ENCODE results near the gene BCAS4.
A peak's percentile ranks its signal among the peaks of the same experiment; 100 is the strongest.
"Not testable (repeated sequence)": the region's sequence is repeated elsewhere in the genome, so short reads cannot be mapped to it uniquely, and the experiment has no call there.

The BCAS4 gene

DNA sequence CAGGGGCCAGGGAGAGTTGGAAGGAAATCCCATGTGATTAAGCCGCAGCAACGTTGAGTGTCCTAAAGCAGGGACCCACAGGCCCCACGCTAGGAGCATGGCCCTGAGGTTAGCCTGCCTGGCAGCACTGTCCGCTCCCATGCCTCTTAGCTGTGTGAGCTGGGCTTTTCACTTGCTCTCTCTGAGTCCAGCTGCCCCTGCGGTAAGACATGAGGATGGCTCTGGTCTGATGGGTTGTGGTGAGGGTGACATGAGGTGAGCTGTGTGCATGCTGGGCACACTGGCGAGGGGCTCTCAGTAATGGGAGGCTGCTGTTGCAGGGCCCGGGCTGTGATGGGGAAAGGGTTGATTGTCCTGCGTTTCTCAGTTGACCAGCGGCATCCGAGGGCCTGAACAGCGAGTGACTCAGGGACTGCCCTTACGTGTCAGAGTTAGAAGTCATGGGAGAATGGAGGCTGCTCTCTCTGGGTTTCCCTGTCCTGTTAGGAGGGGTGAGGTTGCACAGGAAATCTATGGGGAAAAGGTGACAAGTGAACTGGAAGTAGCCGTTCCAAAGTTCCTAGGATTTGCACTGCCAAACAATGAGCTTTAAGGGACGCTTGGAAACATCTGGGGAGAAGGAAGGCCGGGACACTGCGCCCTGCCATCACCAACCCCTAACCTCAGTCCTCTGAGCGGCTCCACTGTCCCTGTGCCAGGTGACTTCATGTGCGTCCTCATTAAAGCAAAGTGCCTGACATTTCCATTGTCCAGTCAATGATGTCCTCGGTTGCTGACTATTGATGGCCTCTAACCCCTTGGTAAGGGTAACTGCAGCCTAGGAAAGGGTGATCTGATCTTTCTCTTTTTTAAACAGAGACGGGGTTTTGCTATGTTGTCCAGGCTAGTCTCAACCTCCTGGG is 85.0 kb downstream of the BCAS4 start:
- no peak for DNase-seq

DNA sequence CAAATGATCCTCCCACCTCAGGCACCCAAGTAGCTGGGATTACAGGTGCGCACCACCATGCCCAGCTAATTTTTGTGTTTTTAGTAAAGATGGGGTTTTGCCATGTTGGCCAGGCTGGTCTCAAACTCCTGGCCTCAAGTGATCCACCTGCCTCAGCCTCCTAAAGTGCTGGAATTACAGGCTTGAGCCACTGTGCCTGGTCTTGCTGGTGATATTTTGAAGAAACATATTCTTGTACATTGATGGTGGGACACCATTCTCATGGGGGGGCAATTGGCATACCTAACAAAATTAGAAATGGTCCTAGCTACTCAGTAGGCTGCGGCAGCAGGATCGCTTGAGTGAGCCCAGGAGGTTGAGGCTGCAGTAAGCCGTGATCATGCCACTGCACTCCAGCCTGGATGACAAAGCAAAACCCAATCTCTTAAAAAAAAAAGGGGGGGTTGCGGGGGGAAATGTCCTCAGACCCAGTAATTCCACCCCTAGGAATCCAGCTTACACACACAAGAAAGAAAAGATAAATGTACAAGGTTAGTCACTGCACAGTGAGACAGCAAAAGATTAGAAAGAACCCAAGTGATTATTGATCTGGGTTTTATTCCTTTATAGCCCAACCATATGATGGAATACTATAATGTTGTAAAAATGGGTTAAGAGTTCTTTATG is 87.0 kb downstream of the BCAS4 start:
- not testable (repeated sequence) for DNase-seq

DNA sequence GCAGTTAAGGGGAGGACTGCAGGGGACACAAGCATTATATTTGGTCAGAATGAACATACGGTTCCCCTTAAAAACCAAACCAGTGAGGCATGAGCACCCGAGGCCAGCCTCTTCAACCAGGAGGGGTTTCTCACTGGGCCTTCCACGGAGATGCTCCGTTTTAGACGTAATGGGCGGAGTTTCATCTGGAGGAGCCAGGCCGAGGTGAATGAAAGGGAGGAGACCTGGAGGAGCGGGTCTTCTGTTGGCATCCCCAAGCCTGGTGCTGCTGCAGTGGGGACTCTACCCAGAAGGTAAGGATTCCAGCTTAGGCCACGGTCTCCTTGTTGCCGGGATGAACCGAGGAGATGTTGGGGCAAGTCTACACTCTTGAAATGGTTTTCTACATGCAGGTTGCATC is 89.0 kb downstream of the BCAS4 start:
- DNase-seq, result no peak

DNA sequence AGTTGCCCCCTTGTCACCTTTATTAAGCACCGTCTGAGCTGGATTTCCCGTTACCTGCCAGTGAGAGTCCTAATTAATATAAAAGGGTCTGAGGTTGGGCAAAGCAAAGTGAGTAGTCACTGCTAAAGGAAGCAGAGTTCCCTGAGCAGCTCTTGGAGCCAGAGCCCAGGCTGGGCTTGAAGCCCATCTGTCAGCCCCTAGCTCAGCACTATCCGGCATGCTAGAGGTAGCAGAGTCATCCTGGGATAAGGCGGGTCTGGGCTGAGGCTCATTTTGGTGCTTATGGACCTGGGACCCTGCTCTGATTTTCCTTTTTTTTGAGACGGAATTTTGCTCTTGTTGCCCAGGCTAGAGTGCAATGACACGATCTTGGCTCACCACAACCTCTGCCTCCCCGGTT is 90.2 kb downstream of the BCAS4 start:
- no peak for DNase-seq

DNA sequence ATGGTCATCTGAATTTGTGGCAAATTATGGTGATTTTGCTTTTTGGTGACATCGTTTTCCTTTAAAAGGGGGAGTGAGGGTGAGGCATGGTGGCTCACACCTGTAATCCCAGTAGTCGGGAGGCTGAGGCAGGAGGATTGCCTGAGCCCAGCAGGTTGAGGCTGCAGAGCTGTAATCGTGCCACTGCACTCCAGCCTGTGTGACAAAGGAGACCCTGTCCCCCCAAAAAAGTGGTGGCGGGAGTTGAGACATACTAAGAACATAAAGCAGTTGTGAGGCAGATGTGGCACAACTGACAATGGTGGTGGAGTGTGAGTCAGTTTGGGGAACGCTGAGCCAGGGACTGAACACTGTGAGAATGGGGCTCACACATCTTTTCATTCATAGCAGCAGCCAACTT is 90.9 kb downstream of the BCAS4 start:
- no peak for DNase-seq

DNA sequence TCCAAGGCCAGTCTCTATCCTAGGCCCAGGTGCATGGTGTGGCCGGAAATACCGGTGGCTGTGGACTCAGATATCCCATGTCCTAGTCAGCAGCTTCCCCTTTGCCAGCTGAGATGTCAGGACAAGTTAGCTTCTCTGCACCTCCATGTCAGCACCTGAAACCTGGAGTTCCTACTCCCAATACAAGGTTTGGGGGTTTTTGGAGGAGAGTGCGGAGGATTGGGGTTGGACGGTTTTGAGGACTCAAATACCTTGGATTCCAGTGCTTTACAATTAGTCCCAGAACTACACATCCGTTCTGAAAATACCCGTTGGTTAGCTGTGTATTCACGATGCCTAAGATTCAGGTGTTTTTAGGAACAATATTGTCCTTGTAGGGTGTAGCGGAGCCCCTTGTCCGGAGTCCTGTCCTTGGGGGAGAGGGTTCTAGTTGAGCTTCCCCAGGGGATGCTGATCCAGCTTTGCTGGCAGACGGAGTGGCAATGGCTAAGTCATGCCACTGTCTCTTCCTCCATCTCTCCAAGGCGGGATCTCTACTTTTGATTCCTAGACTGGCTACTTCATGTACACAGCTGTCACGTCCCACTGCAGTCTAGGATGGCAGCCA is 91.4 kb downstream of the BCAS4 start:
- DNase-seq, result no peak

DNA sequence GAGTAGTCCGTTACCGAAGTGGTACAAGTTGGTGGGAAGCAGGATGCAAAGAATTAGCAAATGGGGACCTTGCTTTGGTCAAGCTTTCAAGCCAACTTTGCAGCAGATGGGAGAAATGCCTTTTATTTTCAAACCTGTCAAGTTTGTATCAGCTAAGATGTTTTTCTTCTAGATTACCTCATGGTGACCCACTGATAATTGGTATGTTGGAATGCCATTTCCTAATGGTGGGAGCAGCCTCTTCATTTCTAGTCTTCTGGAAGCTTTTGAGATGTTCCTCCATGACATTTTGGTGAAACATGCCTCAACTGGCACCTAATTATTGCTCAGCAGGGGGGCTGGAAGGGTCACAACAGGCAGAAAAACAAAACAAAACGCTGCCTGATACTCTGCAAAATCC is 92.7 kb downstream of the BCAS4 start:
- no peak for DNase-seq

DNA sequence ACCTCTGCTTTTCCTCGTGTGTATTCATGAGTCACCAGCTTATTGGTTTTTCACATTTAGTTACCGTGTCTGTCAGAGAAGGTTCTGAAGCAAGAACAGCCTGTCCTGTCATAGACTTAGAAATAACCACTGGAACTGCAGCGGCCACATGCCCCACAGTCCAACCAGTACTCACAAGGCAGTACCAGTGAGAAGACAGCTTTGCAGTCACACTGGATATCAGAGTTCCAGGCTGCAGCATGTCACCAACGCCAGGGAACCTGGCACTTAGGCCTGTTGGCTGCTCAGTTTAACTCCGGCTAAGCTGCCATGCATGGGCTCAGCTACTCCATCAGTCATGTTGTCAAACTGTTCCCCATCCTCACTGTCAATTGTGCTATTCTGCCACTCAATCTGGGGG is 96.3 kb downstream of the BCAS4 start:
- no peak for DNase-seq

DNA sequence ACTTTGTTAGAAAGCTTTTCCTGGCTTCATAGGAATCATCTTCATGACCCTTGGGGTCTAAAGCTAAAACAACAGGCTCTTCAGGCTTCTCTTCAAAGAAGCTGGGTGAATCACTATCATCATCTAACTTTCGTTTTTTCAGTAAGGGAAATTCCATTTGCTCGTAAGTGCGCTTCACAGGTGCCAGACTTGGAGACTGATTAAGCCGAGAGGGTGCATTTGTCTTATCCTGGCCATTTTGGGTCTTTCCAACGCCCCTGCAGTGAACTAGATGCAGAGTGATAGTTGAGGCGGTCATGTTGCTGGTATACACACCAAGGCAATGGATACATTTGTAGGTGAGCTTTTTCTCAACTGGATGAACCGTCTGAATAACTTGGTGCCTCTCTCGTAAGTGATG is 97.5 kb downstream of the BCAS4 start:
- no peak for DNase-seq

DNA sequence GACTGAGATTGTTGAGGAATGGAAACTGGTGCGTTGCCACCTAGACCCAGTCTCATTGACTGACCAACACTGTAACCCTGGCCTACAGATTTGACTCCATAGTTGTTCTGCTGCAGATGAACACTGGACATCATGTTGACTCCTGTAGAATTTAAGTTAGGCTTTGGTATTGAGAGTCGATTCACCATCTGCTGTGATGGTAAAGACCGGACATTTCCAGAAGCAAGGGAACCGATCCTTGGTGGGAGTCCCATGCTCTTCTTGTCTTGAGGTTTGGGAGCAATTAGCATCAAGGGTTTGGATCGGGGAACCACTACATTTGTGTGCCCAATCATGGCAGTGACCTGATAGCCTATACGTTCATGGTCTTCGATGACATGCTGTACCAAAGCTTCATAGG is 98.8 kb downstream of the BCAS4 start:
- no peak for DNase-seq

DNA sequence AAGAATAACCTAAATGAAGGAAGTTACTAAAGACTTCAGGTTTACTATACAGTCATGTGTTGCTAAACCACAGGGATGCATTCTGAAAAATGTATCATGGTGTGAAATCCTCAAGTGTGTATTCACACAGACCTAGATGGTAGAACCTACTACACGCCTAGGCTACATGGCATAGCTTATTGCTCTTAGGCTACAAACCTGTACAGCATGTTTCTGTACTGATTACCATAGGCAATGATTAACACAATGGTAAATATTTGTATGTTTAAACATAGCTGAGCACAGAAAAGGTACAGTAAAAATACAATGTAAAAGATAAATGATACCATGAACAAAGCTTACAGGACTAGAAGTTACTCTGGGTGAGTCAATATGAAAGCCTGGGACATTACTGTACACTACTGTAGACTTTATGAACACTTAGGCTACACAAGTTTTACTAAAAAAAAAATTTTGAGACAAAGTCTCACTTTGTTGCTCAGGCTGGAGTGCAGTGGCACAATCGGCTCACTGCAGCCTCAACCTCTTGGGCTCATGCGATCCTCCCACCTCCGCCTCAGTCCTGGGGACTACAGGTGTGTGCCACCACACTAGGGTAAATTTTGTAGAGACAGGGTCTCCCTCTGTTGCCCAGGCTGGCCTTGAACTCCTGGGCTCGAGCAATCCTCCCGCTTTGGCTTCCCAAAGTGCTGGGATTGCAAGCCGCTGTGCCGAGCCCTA is 100.4 kb downstream of the BCAS4 start:
- no peak for DNase-seq

DNA sequence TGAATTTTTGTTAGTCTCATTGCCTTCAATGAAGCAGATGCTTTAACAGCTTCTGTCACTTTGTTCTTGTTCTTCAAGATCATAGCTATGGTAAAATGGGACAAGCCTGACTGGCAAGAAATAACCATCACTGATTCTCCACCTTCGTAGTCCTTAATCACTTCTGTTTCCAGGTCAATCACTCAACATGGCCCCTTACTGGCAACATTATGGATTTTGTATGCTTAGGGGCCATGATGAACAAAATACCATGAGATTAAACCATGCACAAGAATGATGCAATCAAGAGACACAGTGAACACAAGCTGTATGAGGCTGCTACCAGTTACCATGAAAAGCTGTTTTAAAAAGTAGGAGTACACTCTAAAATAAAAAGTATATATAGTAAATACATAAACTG is 103.6 kb downstream of the BCAS4 start:
- no peak for DNase-seq

DNA sequence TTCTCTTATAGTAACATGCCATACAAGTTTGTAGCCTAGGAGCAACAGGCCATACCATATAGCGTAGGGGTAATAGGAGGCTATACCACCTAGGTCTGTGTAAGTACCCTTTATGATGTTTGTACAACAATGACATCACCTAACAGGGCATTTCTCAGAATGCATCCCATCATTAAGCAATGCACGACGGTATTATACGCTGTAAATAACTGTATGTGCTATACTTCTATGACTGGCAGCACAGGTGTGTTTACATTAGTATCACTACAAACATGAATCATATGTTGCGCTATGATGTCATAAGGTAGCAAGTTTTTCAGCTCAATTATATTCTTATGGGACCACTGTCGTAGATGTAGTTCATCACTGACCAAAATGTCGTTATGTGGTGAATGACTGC is 105.4 kb downstream of the BCAS4 start:
- no peak for DNase-seq

DNA sequence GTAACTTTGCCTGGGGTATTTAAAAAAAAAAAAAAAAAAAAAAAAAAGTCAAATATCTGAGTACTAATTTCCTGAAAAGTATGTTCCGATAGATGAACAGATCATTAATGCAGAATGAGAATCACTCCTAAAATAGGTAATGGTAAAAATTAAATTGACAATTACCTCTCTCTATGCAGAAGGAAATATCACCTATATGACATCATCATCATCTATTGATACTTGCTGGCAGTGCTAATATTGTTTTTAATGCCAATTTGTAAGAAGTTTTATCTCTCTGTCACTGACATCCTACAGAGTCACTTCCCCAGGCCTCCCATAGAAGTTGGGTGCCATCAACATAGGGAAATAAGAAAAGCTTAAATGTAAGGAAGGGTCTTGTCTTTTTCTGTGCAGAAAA is 106.4 kb downstream of the BCAS4 start:
- DNase-seq, result no peak

DNA sequence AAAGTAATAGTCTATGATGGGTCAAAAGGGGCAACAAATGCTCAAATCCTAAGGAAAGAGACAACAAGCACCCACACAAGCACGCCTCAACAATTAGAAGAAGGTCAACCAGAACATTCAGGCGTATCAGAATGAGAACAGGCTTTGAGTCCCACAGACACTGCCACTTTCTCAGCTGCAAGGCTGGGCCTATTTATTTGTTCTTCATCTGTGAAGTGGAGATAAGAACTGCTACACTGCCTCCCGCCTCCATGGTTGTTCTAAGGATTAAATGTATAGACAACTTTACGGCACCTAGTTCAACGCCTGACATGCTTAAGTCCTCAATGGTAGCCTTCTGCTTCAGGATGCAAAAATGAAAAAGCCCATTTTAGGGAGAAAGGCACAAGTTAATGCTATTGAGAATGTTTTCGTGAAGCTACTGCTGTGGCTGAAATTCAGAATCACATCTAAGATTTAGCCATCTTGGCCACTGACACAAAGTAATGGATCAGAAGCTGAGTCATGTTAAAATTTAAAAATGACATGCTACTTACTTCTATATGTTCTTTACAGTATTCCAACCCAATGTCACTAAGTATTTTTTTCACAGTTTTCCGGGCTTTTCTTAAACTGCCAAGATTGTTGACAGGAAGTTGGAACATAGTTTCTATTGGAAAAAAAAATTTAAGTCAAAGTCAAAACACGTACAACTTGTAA is 108.6 kb downstream of the BCAS4 start:
- no peak for DNase-seq

DNA sequence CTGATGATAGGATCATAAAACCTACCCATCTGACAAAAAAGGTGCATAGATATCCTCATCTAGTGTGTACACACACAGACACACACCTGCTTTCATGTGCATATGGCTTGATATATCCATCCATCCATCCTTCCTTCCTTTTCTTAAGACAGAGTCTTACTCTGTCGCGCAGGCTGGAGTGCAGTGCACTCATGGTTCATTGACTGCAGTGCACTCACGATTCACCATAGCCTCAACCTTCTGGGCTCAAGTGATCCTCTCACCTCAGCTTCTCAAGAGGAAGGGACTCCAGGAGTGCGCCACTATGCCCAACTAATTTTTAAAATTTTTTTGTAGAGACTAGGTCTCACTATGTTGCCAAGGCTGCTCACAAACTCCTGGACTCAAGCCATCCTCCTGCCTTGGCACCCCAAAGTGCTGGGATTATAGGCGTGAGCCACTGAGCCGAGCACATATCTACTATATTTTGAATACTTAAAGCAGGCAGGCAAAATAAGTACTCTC is 109.3 kb downstream of the BCAS4 start:
- DNase-seq, result no peak

DNA sequence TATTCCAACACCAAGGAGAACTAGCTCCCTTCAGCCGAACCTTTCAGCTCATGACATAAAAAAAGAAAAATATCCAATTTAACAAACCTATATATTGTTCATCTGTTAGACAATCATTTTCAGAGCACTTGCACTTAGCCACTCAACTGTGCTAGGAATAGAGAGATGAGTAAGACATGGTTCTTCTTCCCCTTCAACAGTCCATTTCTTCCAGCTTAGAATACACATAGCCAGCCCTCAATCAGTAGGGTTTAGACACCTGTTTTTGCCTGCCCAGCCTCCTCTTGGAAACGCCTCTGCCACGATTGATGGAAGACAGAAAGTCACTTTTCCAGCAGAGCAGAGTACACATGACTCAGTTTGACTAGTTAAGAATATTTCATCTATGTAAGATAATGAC is 114.6 kb downstream of the BCAS4 start:
- no peak for DNase-seq

DNA sequence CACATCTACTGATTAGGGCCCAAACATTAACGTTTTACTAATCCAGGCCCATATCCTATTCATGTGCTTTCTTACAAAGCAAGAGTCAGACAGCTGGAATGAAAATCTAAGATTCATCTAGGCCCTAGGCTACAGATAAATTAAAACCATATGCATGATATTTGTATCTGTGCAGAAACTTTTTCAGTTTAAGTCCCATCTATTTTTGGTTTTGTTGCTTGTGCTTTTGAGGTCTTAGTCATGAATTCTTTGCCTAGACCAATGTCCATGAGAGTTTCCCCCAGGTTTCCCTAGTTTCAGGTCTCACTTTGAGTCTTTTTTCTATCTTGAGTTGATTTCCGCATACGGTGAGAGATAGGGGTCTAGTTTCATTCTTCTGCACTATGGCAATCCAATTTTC is 116.2 kb downstream of the BCAS4 start:
- no peak for DNase-seq

DNA sequence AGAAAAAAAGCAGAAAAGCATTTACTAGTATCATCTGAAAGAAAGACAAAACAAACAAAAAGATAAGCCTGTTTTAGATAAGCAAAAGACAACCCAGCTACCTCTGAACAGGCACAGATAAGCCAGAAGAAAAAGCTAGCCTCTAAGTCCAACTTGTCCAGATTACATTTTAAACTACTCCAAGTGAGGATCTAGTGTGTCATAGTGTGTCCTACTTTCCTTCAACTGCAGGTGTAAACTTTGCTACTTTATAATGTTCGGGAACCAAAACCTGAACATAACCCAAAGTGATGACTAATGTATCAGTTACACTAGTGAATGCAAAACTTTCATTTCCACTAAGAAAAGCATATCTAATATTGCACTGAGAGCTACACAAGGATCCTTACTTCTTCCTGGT is 116.9 kb downstream of the BCAS4 start:
- DNase-seq, result no peak

DNA sequence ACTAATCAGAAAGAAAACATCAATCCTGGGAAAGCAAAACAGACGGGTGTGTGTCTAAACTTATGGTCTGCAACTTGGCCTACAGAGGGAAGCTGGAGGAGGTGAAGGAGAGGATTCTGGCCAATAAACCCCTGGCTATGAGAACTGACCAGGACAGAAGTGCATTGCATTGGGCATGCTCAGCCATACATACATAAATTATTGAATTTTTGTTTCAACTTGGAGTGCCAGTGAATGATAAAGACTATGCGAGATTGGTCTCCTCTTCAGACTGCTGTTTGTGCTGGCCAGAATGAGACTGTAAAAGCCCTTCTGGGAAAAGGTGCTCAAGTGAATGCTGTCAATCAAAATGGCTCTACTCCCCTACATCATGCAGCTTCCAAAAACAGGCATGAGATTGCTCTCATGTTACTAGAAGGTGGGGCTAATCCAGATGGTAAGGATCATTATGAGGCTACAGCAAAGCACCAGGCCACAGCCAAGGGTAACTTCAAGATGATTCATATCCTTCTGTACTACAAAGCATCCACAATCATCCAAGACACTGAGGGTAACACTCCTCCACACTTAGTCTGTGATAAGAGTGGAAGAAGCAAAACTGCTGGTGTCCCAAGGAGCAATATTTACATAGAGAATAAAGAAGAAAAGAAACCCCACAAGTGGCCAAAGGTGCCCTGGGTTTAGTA is 119.0 kb downstream of the BCAS4 start:
- peak; percentile 24 for DNase-seq

DNA sequence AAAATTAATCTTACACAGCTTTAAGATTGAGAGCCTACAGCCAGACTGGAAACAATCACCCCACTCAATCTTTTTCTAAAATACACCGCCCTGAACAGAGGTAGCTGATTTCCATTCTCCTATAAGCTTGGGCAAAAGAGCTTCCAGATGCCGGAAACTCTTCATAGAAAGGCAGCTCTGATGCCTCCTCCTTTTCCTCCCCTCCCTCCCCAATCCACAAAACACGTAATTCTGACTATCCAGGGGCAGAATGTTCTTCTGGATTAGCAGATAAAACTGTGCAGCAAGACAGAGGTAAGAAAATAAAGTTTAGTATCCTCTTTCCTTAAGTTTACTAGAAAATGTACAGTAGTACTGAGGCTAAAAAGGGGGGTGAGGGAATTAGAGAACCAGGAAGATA is 120.6 kb downstream of the BCAS4 start:
- no peak for DNase-seq

DNA sequence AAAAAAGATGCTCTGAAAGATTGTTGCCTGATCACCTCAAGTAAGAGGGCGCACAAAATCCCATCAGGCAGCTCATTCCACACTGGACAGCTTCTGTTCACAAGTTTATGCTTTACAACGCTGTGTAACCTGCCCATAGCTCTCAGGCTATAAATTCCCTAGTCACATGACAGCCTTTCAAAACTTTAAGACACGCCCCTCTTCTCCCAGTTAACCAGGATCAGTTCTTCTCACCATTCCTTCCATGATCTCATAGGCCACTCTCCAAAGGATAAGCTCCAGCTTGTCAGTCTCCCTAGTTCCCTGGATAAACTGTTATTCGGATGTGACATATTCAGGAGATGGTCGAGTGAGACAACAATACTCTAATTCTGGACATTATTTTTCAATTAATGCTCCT is 121.4 kb downstream of the BCAS4 start:
- no peak for DNase-seq

Measured in stimulated activated CD4-positive, alpha-beta T cell treated with anti-CD3 and anti-CD28 coated beads, Interleukin-4, amount 100 ng/mL, for 24 hours (primary cell).